ENCODE data around the gene TSPAN14.

Gene TSPAN14

GRCh38 chr10:80444646-80445319, 9.3 kb upstream of the TSPAN14 start:
- no peak overlapping the region for H3K9ac ChIP-seq (ENCODE audit: low read length)
- H3K79me2 ChIP-seq (ENCODE audit: low read length), result no peaks in the 10 kb centered on the region
- H3K9me2 ChIP-seq (replicated peaks; ENCODE audit: insufficient read depth, low read length), result no peaks in the 10 kb centered on the region
- no peaks in the 10 kb centered on the region for H4K20me1 ChIP-seq (ENCODE audit: insufficient read depth, low read length)
- H3K36me3 ChIP-seq (replicated peaks; ENCODE audit: insufficient read depth, low read length), result no peaks in the 10 kb centered on the region
- H2AFZ ChIP-seq (ENCODE audit: low read length), result no peak overlapping the region
- DNase-seq, result peak; percentile 51
- peak; percentile 79 for TF ChIP-seq CTCF (IDR thresholded peaks at IDR 0.05; ENCODE audit: low read length)
- no peak for TF ChIP-seq EZH2 (optimal IDR thresholded peaks at IDR 0.05; ENCODE audit: low read depth, low read length)
- TF ChIP-seq EZH2phosphoT487 (IDR thresholded peaks at IDR 0.05; ENCODE audit: low read length), result no peak
- H3K4me1 ChIP-seq (ENCODE audit: low read length), result no peaks in the 10 kb centered on the region
- H3K27me3 ChIP-seq (replicated peaks; ENCODE audit: insufficient read depth, low read length), result no peaks in the 10 kb centered on the region
- no peak overlapping the region for H3K4me2 ChIP-seq (ENCODE audit: low read depth, low read length)
- no peak overlapping the region for H3K4me3 ChIP-seq (ENCODE audit: low read length)
- H3F3A ChIP-seq (ENCODE audit: insufficient read depth, low read length), result no peaks in the 10 kb centered on the region
- H3K27ac ChIP-seq (ENCODE audit: low read length), result no peak overlapping the region
- H3K9me3 ChIP-seq (replicated peaks; ENCODE audit: insufficient read depth, low read length), result no peaks in the 10 kb centered on the region

- H3K4me2 ChIP-seq (ENCODE audit: low read depth, low read length), result no peak overlapping the region
Measured at GRCh38 chr10:80447436-80448190, 6.5 kb upstream of the TSPAN14 start.

GRCh38 chr10:80448209-80448942, 5.7 kb upstream of the TSPAN14 start:
- no peaks in the 10 kb centered on the region for H3K27me3 ChIP-seq (replicated peaks; ENCODE audit: insufficient read depth, low read length)
- H3K9ac ChIP-seq (ENCODE audit: low read length), result no peak overlapping the region
- no peaks in the 10 kb centered on the region for H3K79me2 ChIP-seq (ENCODE audit: low read length)
- H3K4me2 ChIP-seq (ENCODE audit: low read depth, low read length), result no peak overlapping the region
- no peaks in the 10 kb centered on the region for H3K9me2 ChIP-seq (replicated peaks; ENCODE audit: insufficient read depth, low read length)
- H2AFZ ChIP-seq (ENCODE audit: low read length), result no peak overlapping the region
- H3K4me1 ChIP-seq (ENCODE audit: low read length), result no peaks in the 10 kb centered on the region
- TF ChIP-seq EZH2phosphoT487 (IDR thresholded peaks at IDR 0.05; ENCODE audit: low read length) (no peak), CTCF (IDR thresholded peaks at IDR 0.05; ENCODE audit: low read length) (no peak), EZH2 (optimal IDR thresholded peaks at IDR 0.05; ENCODE audit: low read depth, low read length) (no peak)
- peaks cover 5% of the 10 kb centered on the region for H3F3A ChIP-seq (ENCODE audit: insufficient read depth, low read length)
- H3K36me3 ChIP-seq (replicated peaks; ENCODE audit: insufficient read depth, low read length), result no peaks in the 10 kb centered on the region
- H4K20me1 ChIP-seq (ENCODE audit: insufficient read depth, low read length), result no peaks in the 10 kb centered on the region
- no peak overlapping the region for H3K4me3 ChIP-seq (ENCODE audit: low read length)
- no peaks in the 10 kb centered on the region for H3K9me3 ChIP-seq (replicated peaks; ENCODE audit: insufficient read depth, low read length)
- DNase-seq, result no peak
- H3K27ac ChIP-seq (ENCODE audit: low read length), result no peak overlapping the region

More at GRCh38 chr10:80447436-80448190, 6.5 kb upstream of the TSPAN14 start:
- Histone ChIP-seq H2AFZ (ENCODE audit: low read length) (no peak overlapping the region), H3K27ac (ENCODE audit: low read length) (no peak overlapping the region), H3F3A (ENCODE audit: insufficient read depth, low read length) (no peaks in the 10 kb centered on the region), H3K4me3 (ENCODE audit: low read length) (no peak overlapping the region), H3K27me3 (replicated peaks; ENCODE audit: insufficient read depth, low read length) (no peaks in the 10 kb centered on the region), H4K20me1 (ENCODE audit: insufficient read depth, low read length) (no peaks in the 10 kb centered on the region), H3K9me2 (replicated peaks; ENCODE audit: insufficient read depth, low read length) (no peaks in the 10 kb centered on the region), H3K79me2 (ENCODE audit: low read length) (no peaks in the 10 kb centered on the region), H3K9ac (ENCODE audit: low read length) (no peak overlapping the region), H3K4me1 (ENCODE audit: low read length) (no peaks in the 10 kb centered on the region), H3K36me3 (replicated peaks; ENCODE audit: insufficient read depth, low read length) (no peaks in the 10 kb centered on the region), H3K9me3 (replicated peaks; ENCODE audit: insufficient read depth, low read length) (no peaks in the 10 kb centered on the region)
- no peak for DNase-seq
- TF ChIP-seq EZH2phosphoT487 (IDR thresholded peaks at IDR 0.05; ENCODE audit: low read length), result no peak
- no peak for TF ChIP-seq EZH2 (optimal IDR thresholded peaks at IDR 0.05; ENCODE audit: low read depth, low read length)
- TF ChIP-seq CTCF (IDR thresholded peaks at IDR 0.05; ENCODE audit: low read length), result no peak

Data from MM.1S (cell line).